DND-41 (cell line): ENCODE results near the gene ARHGEF12.

Source experiments
- CTCF ChIP-seq: IDR thresholded peaks from 2 replicates; pipeline ENCODE4 v1.5.1; 2012; ENCODE audit warnings: borderline replicate concordance, low read length, moderate library complexity, mild to moderate bottlenecking; ENCODE audit not compliant: poor library complexity, severe bottlenecking; ENCODE audit errors: extremely low read depth
- EZH2 ChIP-seq: IDR thresholded peaks from 3 replicates; pipeline ENCODE4 v1.6.1; 2012; ENCODE audit warnings: borderline replicate concordance, low read depth, mild to moderate bottlenecking, moderate library complexity, low read length, inconsistent platforms; ENCODE audit not compliant: severe bottlenecking

- no peak for TF ChIP-seq EZH2
- no peak for TF ChIP-seq CTCF
These were observed 186.5 kb downstream of the ARHGEF12 start for GRCh38 chr11:120522736-120523135.
